A549 treated with dexamethasone at 1 μM for 4 hours (cell line): Measurements from ENCODE around the gene FCHSD2. TPM values are rescaled to one million over a fixed set of nuclear protein-coding genes. Genes with fewer than 3 reads are reported as not detected.

Source experiments
- total RNA-seq: library from RNA; stranded (reverse); fragments of 200-300 nt; extraction: Qiagen RNA extraction; gene quantifications from 5 replicates; pipeline ENCODE4 v1.2.3, GENCODE V29; 2022

Gene FCHSD2
- 8.6 to 11.2 TPM (median 10.5 TPM) in 5 replicates for total RNA-seq

GRCh38 chr11:73142128-73142377 lies at the start of gene FCHSD2:
Gene FCHSD2 (minus strand): TSS chr11:73142318. CDS start chr11:73141877, 441 bp downstream.

DNA sequence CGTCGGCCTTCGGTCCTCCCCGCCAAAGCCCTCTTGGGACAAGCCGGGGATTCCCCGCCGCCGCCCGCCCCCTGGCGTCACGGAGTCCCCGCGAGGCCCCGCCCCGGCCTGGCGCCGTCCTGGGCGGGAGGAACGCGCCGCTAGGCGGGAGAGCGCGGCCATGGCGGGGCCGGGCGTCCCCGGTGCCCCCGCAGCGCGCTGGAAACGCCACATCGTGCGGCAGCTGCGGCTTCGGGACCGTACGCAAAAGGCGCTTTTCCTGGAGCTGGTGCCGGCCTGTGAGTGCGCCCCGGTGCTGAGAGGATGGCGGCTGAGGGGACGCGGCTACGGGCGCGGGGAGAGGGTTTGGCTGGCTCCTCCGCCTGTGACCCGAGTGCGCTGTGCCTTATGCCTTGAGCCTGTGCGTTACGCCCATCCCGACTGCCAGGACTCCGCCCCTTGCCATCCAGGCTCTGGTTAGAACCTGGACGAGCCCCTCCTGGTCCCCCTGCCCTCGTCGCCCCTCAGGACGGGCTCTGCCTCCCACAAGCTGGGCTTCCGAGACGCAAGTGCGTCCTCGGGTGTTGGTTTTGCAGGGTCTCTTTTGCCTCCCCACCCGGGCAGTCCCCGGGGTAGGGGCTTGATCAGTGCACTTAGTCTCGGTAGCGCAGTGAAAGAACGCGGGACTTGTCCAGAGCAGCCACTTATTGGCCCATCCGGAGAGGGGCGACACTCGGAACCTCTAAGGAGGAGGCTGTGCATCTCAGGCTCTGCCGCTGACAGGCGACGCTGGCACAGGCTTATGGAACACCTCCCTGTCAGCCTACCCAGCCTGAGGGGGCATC lies 327.6 kb downstream of the FCHSD2 start, which contains the start of gene ATG16L2:
Gene ATG16L2, plus strand, starts transcription at position 126 of the 824 bp plus-strand sequence. Its CDS starts 35 bp downstream, at position 161.

DNA sequence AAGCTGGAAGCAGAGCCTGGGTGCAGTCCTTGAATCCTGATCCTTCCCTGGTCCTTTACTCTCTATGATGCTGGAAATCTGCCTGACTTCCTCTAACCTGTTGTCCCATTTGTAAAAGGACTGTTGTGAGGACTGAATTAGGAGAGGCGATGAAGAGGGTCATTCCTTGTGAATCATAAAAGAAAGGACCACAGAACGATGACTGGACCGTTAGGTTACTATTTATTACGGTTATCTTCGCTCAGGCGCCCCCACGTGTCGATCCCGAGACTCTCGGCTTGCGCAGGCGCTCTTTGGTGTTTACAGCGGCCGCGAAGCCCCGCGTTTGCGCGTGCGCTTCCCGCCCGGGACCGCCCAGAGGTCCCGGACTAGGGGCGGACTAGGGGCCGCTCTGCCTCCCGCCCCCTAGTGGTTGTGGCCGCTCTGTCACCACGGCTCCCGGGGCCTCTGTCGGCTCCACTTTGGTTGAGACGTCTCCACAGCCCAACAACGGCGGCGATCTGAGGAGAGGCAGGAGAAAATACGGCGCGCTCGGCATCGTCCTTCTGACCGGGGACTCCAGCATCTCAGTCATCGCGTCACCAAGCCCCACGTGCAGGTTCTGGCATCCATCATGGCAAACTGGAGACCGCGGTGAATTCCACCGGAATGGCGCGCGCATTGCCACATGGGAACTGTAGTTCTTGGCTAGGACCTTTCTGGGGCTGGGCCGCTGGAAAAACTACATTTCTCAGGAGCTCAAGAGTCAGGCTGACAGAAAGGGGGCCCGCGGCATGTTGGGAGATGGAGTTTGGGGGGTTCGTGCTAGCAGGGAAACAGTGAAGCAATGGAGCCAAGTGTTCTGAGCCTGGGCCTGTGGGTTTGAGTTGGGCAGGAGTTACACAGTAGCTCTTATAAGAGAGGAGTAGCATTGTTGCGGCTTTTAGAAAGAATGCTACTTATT lies 348.4 kb downstream of the FCHSD2 start, which contains the start of gene STARD10:
Gene STARD10, minus strand, starts transcription at position 623 of the 943 bp plus-strand sequence. CDS start 12,866 bp downstream, outside the sequence.

Other genes starting within 250 kb of the FCHSD2 start
- gene P2RY2, start 76.0 kb upstream of the FCHSD2 start, total RNA-seq: 7.7 to 14.2 TPM (median 11.5 TPM) in 5 replicates
- gene P2RY6, start 130.0 kb upstream of the FCHSD2 start, total RNA-seq: 2.8 to 6.6 TPM (median 5.5 TPM) in 5 replicates
- gene ARHGEF17, start 166.0 kb upstream of the FCHSD2 start, total RNA-seq: 7.8 to 14.7 TPM (median 12.1 TPM) in 5 replicates
- gene RELT, start 234.1 kb upstream of the FCHSD2 start, total RNA-seq: 5.3 to 6.7 TPM (median 6.1 TPM) in 5 replicates